ENCODE data around the gene AOPEP. TPM values are rescaled to one million over a fixed set of nuclear protein-coding genes. Genes with fewer than 3 reads are reported as not detected.

Gene AOPEP
- total RNA-seq, 1 experiment from 2014 or later: 14.4 TPM

- ATAC-seq: no peak
- no peak for DNase-seq (ENCODE audit: low spot score)
- peak overlapping the region; percentile 2; the same call in 1 of the 2 replicates for H3K27ac Mint-ChIP-seq
- no peaks in the 10 kb centered on the region for H3K27me3 Mint-ChIP-seq (ENCODE audit: low read depth)
- H3K4me1 Mint-ChIP-seq: peaks cover 57% of the 10 kb centered on the region
- H3K36me3 Mint-ChIP-seq: no peaks in the 10 kb centered on the region
- ChIA-PET POLR2A (no interaction called here), CTCF (interaction anchor here (1.3 to 1.5 kb wide), 2 partner anchors 148 to 179 kb away, joined by 3 read pairs; no protein-coding TSS in a partner anchor)
- H3K9me3 Mint-ChIP-seq: no peaks in the 10 kb centered on the region
- no peak overlapping the region for H3K4me3 Mint-ChIP-seq
- TF ChIP-seq ZNF219 (CRISPR knock-in tag; IDR thresholded peaks at IDR 0.05; ENCODE audit: borderline replicate concordance) (no peak), HMGA2 (CRISPR knock-in tag; IDR thresholded peaks at IDR 0.05) (no peak), ATF1 (CRISPR knock-in tag; IDR thresholded peaks at IDR 0.05) (no peak), FOXJ3 (CRISPR knock-in tag; IDR thresholded peaks at IDR 0.05; ENCODE audit: borderline replicate concordance) (no peak)
- TF ChIP-seq, protein P1, sequence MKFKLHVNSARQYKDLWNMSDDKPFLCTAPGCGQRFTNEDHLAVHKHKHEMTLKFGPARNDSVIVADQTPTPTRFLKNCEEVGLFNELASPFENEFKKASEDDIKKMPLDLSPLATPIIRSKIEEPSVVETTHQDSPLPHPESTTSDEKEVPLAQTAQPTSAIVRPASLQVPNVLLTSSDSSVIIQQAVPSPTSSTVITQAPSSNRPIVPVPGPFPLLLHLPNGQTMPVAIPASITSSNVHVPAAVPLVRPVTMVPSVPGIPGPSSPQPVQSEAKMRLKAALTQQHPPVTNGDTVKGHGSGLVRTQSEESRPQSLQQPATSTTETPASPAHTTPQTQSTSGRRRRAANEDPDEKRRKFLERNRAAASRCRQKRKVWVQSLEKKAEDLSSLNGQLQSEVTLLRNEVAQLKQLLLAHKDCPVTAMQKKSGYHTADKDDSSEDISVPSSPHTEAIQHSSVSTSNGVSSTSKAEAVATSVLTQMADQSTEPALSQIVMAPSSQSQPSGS (CRISPR knock-in tag; IDR thresholded peaks at IDR 0.05; ENCODE audit: borderline replicate concordance, low read depth): no peak
- TF ChIP-seq, protein P2, sequence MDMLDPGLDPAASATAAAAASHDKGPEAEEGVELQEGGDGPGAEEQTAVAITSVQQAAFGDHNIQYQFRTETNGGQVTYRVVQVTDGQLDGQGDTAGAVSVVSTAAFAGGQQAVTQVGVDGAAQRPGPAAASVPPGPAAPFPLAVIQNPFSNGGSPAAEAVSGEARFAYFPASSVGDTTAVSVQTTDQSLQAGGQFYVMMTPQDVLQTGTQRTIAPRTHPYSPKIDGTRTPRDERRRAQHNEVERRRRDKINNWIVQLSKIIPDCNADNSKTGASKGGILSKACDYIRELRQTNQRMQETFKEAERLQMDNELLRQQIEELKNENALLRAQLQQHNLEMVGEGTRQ (CRISPR knock-in tag; IDR thresholded peaks at IDR 0.05): no peak
These were observed 222.2 kb downstream of the AOPEP start for GRCh38 chr9:94948567-94949235.

- Mint-ChIP-seq H3K4me1 (peaks cover 57% of the 10 kb centered on the region), H3K4me3 (no peak overlapping the region), H3K36me3 (no peaks in the 10 kb centered on the region), H3K27ac (peak overlapping the region; percentile 2; the same call in 1 of the 2 replicates), H3K9me3 (no peaks in the 10 kb centered on the region), H3K27me3 (ENCODE audit: low read depth) (no peaks in the 10 kb centered on the region)
- ATAC-seq (peak; percentile 32), DNase-seq (ENCODE audit: low spot score) (no peak)
- ChIA-PET CTCF (interaction anchor here (1.3 kb wide), 1 partner anchor 148 kb away, joined by 3 read pairs; no protein-coding TSS in a partner anchor), POLR2A (no interaction called here)
- TF ChIP-seq, protein P3, sequence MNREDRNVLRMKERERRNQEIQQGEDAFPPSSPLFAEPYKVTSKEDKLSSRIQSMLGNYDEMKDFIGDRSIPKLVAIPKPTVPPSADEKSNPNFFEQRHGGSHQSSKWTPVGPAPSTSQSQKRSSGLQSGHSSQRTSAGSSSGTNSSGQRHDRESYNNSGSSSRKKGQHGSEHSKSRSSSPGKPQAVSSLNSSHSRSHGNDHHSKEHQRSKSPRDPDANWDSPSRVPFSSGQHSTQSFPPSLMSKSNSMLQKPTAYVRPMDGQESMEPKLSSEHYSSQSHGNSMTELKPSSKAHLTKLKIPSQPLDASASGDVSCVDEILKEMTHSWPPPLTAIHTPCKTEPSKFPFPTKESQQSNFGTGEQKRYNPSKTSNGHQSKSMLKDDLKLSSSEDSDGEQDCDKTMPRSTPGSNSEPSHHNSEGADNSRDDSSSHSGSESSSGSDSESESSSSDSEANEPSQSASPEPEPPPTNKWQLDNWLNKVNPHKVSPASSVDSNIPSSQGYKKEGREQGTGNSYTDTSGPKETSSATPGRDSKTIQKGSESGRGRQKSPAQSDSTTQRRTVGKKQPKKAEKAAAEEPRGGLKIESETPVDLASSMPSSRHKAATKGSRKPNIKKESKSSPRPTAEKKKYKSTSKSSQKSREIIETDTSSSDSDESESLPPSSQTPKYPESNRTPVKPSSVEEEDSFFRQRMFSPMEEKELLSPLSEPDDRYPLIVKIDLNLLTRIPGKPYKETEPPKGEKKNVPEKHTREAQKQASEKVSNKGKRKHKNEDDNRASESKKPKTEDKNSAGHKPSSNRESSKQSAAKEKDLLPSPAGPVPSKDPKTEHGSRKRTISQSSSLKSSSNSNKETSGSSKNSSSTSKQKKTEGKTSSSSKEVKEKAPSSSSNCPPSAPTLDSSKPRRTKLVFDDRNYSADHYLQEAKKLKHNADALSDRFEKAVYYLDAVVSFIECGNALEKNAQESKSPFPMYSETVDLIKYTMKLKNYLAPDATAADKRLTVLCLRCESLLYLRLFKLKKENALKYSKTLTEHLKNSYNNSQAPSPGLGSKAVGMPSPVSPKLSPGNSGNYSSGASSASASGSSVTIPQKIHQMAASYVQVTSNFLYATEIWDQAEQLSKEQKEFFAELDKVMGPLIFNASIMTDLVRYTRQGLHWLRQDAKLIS (CRISPR knock-in tag; IDR thresholded peaks at IDR 0.05; ENCODE audit: borderline replicate concordance): no peak
- no peak for TF ChIP-seq TP53 (CRISPR knock-in tag; IDR thresholded peaks at IDR 0.05)
- TF ChIP-seq NR1H2 (CRISPR knock-in tag; IDR thresholded peaks at IDR 0.05): no peak
- no peak for TF ChIP-seq HMGA2 (CRISPR knock-in tag; IDR thresholded peaks at IDR 0.05)
- TF ChIP-seq, protein P4, sequence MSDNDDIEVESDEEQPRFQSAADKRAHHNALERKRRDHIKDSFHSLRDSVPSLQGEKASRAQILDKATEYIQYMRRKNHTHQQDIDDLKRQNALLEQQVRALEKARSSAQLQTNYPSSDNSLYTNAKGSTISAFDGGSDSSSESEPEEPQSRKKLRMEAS (CRISPR knock-in tag; IDR thresholded peaks at IDR 0.05): no peak
- TF ChIP-seq EMX1 (CRISPR knock-in tag; IDR thresholded peaks at IDR 0.05): no peak
- TF ChIP-seq ESRRA (CRISPR knock-in tag; IDR thresholded peaks at IDR 0.05; ENCODE audit: borderline replicate concordance): no peak
- TF ChIP-seq SMAD4 (CRISPR knock-in tag; IDR thresholded peaks at IDR 0.05): no peak
- no peak for TF ChIP-seq ATF1 (CRISPR knock-in tag; IDR thresholded peaks at IDR 0.05)
- TF ChIP-seq FOXP4 (CRISPR knock-in tag; IDR thresholded peaks at IDR 0.05): no peak
- TF ChIP-seq, protein P5, sequence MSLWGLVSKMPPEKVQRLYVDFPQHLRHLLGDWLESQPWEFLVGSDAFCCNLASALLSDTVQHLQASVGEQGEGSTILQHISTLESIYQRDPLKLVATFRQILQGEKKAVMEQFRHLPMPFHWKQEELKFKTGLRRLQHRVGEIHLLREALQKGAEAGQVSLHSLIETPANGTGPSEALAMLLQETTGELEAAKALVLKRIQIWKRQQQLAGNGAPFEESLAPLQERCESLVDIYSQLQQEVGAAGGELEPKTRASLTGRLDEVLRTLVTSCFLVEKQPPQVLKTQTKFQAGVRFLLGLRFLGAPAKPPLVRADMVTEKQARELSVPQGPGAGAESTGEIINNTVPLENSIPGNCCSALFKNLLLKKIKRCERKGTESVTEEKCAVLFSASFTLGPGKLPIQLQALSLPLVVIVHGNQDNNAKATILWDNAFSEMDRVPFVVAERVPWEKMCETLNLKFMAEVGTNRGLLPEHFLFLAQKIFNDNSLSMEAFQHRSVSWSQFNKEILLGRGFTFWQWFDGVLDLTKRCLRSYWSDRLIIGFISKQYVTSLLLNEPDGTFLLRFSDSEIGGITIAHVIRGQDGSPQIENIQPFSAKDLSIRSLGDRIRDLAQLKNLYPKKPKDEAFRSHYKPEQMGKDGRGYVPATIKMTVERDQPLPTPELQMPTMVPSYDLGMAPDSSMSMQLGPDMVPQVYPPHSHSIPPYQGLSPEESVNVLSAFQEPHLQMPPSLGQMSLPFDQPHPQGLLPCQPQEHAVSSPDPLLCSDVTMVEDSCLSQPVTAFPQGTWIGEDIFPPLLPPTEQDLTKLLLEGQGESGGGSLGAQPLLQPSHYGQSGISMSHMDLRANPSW (CRISPR knock-in tag; conservative IDR thresholded peaks at IDR 0.05; ENCODE audit: low read depth): no peak
- TF ChIP-seq ZNF263 (CRISPR knock-in tag; IDR thresholded peaks at IDR 0.05; ENCODE audit: low read depth): no peak
- TF ChIP-seq FOXJ3 (CRISPR knock-in tag; IDR thresholded peaks at IDR 0.05; ENCODE audit: borderline replicate concordance): no peak
- no peak for TF ChIP-seq GTF2I (CRISPR knock-in tag; conservative IDR thresholded peaks at IDR 0.05)
- no peak for TF ChIP-seq SMAD3 (CRISPR knock-in tag; IDR thresholded peaks at IDR 0.05; ENCODE audit: borderline replicate concordance)
These were observed 222.9 kb downstream of the AOPEP start for GRCh38 chr9:94949370-94949769.

Measured in WTC11 (cell line).